Thoracic aorta (tissue), 2 donors: Measurements from ENCODE around the gene LIME1. TPM values are rescaled to one million over a fixed set of nuclear protein-coding genes. Genes with fewer than 3 reads are reported as not detected.

ENCODE experiments used
- ATAC-seq: fragments of 150-250 bp; one replicate; pipeline ENCODE4 v1.8.0; 2017; ENCODE audit warnings: low read depth; ENCODE audit not compliant: insufficient number of reproducible peaks, low FRiP score
- DNase-seq: peaks from one replicate; pipeline ENCODE4 v3.0.0-alpha.2; 2020; ENCODE audit warnings: low spot score
- H3K27ac ChIP-seq, 2 donors: fragments of 200-600 bp; sonication (generic); 1 replicate in 1 of 2; 2 replicates in 1 of 2; pipeline ENCODE4 v1.5.1; 2016; ENCODE audit warnings: mild to moderate bottlenecking in 2 of 2, moderate library complexity in 2 of 2
- H3K27me3 ChIP-seq: fragments of 200-600 bp; sonication (generic); replicated peaks from 2 replicates; pipeline ENCODE4 v1.6.0; 2016; ENCODE audit warnings: mild to moderate bottlenecking; ENCODE audit not compliant: insufficient read depth
- H3K36me3 ChIP-seq: fragments of 200-600 bp; sonication (generic); one replicate; pipeline ENCODE4 v1.5.1; 2016
- H3K4me1 ChIP-seq, 2 donors: fragments of 200-600 bp; sonication (generic); 1 replicate in 1 of 2; 2 replicates in 1 of 2; pipeline versions ENCODE4 v1.5.1 to v1.6.0; 2016; ENCODE audit warnings: low read depth in 2 of 2, mild to moderate bottlenecking in 1 of 2; ENCODE audit not compliant: control insufficient read depth in 1 of 2
- H3K4me3 ChIP-seq: fragments of 200-600 bp; sonication (generic); 2 replicates; pipeline ENCODE4 v1.5.1; 2016; ENCODE audit warnings: mild to moderate bottlenecking
- H3K9me3 ChIP-seq: fragments of 200-600 bp; sonication (generic); 2 replicates; pipeline ENCODE4 v1.5.1; 2016
- CTCF ChIP-seq: fragments of 200-600 bp; sonication (generic); IDR thresholded peaks from one replicate; pipeline ENCODE4 v1.5.1; 2019; ENCODE audit warnings: antibody characterized with exemption
- total RNA-seq, 2 donors: library from RNA; depleted of rRNA; stranded (reverse); fragments of >200 nt; gene quantifications; one replicate each; pipeline versions ENCODE4 v1.1.0 to v1.2.3, GENCODE V29; 2016

Gene LIME1
- total RNA-seq, 2 donors from 2014 or later: 15.6 to 26.5 TPM

DNA sequence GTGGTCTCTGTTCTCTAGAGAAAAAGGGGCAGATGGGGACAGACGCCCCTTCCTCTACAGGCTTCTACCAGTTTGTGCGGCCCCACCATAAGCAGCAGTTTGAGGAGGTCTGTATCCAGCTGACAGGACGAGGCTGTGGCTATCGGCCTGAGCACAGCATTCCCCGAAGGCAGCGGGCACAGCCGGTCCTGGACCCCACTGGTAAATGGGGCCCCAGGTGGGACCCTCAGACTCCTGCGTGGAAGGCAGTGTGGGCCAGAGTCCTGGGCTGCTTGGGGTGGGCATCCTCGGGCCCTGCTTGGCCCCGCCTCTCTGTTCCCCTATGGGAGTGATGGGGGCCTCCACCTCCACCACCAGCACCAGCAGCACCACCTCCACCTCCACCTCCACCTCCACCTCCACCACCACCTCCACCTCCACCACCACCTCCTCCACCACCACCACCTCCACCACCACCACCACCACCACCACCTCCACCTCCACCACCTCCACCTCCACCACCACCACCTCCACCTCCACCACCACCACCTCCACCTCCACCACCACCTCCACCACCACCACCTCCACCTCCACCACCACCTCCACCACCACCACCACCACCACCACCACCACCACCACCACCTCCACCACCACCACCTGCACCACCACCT is 43.3 kb upstream of the LIME1 start:
- H3K36me3 ChIP-seq: peaks cover 7% of the 10 kb centered on the region
- TF ChIP-seq CTCF: no peak
- peaks cover 10 to 27% of the 10 kb centered on the region in 2 donors for H3K4me1 ChIP-seq
- H3K27me3 ChIP-seq: no peaks in the 10 kb centered on the region
- H3K27ac ChIP-seq: no peak overlapping the region
- DNase-seq (no peak), ATAC-seq (no peak)
- H3K4me3 ChIP-seq: no peak overlapping the region
- H3K9me3 ChIP-seq: no peaks in the 10 kb centered on the region

GRCh38 chr20:63693733-63694583 is 42.5 kb upstream of the LIME1 start:
- Histone ChIP-seq H3K9me3 (no peaks in the 10 kb centered on the region), H3K4me1 (peaks cover 17 to 34% of the 10 kb centered on the region in 2 donors), H3K36me3 (peaks cover 7% of the 10 kb centered on the region), H3K27me3 (no peaks in the 10 kb centered on the region), H3K27ac (no peak overlapping the region), H3K4me3 (no peak overlapping the region)
- DNase-seq (no peak), ATAC-seq (no peak)
- no peak for TF ChIP-seq CTCF

DNA sequence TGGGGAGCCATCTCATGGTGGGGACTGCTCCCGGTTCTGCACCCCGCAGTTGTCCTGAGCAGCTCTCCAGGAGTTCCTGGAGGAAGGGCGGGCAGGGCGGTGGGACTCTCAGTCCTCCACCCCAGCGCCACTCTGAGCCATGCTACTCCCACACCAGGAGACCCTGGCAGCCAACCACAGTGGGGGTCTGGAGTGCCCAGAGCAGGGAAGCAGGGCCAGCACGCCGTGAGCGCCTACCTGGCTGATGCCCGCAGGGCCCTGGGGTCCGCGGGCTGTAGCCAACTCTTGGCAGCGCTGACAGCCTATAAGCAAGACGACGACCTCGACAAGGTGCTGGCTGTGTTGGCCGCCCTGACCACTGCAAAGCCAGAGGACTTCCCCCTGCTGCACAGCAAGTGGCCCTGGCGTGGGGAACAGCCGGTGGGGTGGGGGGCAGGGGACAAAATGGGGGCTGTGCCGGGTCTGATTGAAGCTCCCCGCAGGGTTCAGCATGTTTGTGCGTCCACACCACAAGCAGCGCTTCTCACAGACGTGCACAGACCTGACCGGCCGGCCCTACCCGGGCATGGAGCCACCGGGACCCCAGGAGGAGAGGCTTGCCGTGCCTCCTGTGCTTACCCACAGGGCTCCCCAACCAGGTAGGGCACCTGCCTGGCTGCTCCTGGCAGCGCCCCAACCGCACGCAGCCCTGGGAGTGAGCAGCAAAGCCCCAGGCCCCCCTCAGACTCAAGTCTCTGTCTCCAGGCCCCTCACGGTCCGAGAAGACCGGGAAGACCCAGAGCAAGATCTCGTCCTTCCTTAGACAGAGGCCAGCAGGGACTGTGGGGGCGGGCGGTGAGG is 41.7 kb upstream of the LIME1 start:
- Histone ChIP-seq H3K36me3 (peaks cover 7% of the 10 kb centered on the region), H3K27me3 (no peaks in the 10 kb centered on the region), H3K4me3 (no peak overlapping the region), H3K4me1 (peaks cover 25 to 43% of the 10 kb centered on the region in 2 donors), H3K27ac (no peak overlapping the region), H3K9me3 (no peaks in the 10 kb centered on the region)
- DNase-seq: no peak
- no peak for ATAC-seq
- no peak for TF ChIP-seq CTCF

DNA sequence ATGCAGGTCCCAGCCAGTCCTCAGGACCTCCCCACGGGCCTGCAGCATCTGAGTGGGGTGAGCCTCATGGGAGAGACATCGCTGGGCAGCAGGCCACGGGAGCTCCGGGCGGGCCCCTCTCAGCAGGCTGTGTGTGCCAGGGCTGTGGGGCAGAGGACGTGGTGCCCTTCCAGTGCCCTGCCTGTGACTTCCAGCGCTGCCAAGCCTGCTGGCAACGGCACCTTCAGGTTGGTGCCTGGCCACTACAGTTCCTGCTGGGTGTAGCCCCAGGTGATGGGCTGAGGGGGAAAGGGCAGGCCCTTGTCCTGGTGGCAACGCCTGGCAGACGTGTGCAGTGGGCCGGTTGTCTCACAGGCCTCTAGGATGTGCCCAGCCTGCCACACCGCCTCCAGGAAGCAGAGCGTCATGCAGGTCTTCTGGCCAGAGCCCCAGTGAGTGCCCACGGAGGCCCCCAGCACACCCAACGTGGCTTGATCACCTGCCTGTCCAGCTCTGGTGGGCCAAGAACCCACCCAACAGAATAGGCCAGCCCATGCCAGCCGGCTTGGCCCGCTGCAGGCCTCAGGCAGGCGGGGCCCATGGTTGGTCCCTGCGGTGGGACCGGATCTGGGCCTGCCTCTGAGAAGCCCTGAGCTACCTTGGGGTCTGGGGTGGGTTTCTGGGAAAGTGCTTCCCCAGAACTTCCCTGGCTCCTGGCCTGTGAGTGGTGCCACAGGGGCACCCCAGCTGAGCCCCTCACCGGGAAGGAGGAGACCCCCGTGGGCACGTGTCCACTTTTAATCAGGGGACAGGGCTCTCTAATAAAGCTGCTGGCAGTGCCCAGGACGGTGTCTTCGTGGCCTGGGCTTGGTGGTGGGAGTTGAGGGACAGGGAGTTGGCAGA is 40.8 kb upstream of the LIME1 start:
- no peak for DNase-seq
- Histone ChIP-seq H3K4me1 (peaks cover 25 to 46% of the 10 kb centered on the region in 2 donors), H3K27ac (no peak overlapping the region), H3K9me3 (no peaks in the 10 kb centered on the region), H3K4me3 (no peak overlapping the region), H3K36me3 (peaks cover 7% of the 10 kb centered on the region), H3K27me3 (no peaks in the 10 kb centered on the region)
- ATAC-seq: no peak
- TF ChIP-seq CTCF: no peak
